IPS-15b (cell line): ENCODE data around the gene ZNF37A.
"Not testable (repeated sequence)": the region's sequence is repeated elsewhere in the genome, so short reads cannot be mapped to it uniquely, and the experiment has no call there.

Experiments used
- H3K27me3 ChIP-seq: one replicate; pipeline ENCODE4 v1.6.1; 2013; ENCODE audit warnings: low read length; ENCODE audit not compliant: control insufficient read depth, insufficient read depth
- H3K36me3 ChIP-seq: one replicate; pipeline ENCODE4 v1.6.1; 2013; ENCODE audit warnings: low read length; ENCODE audit not compliant: control insufficient read depth, insufficient read depth
- H3K4me1 ChIP-seq: one replicate; pipeline ENCODE4 v1.6.1; 2013; ENCODE audit warnings: mild to moderate bottlenecking, low read length; ENCODE audit not compliant: control insufficient read depth, insufficient read depth
- H3K4me3 ChIP-seq: one replicate; pipeline ENCODE4 v1.5.1; 2013; ENCODE audit warnings: low read depth, low read length
- H3K9ac ChIP-seq: one replicate; pipeline ENCODE4 v1.6.1; 2013; ENCODE audit warnings: low read depth, mild to moderate bottlenecking, low read length
- H3K9me3 ChIP-seq: one replicate; pipeline ENCODE4 v1.6.1; 2013; ENCODE audit warnings: mild to moderate bottlenecking, low read length; ENCODE audit not compliant: control insufficient read depth, insufficient read depth

Gene ZNF37A

GRCh38 chr10:38094927-38095574 lies 914 bp downstream of the ZNF37A start:
- Histone ChIP-seq H3K4me1 (no peaks in the 10 kb centered on the region), H3K27me3 (no peaks in the 10 kb centered on the region), H3K9ac (no peak overlapping the region)

DNA sequence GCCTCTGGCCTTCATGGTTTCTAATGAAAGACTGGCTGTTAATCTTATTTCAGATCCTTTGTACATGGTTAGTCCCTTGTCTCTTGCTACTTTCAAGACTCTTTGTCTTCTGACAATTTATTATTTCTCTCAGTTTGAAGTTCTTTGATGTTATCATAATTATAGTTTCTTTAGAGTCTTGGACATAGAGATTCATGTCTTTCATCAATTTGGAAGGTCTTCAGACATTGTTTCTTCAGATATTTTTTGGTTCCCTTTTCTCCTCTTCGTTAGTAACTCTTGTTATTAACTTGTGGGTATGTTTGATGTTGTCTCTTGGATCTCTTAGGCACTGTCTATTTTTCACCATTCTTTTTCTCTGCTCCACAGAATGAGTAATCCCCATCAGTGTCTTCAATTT lies 8.7 kb downstream of the ZNF37A start:
- H3K36me3 ChIP-seq = no peaks in the 10 kb centered on the region
- no peak overlapping the region for H3K9ac ChIP-seq
- no peaks in the 10 kb centered on the region for H3K9me3 ChIP-seq
- H3K27me3 ChIP-seq = no peaks in the 10 kb centered on the region
- no peaks in the 10 kb centered on the region for H3K4me1 ChIP-seq
- no peak overlapping the region for H3K4me3 ChIP-seq

More at GRCh38 chr10:38094927-38095574, 914 bp downstream of the ZNF37A start:
- Histone ChIP-seq H3K4me3 (peak overlapping the region; percentile 58), H3K36me3 (peaks cover 2% of the 10 kb centered on the region), H3K9me3 (peaks cover 6% of the 10 kb centered on the region)

DNA sequence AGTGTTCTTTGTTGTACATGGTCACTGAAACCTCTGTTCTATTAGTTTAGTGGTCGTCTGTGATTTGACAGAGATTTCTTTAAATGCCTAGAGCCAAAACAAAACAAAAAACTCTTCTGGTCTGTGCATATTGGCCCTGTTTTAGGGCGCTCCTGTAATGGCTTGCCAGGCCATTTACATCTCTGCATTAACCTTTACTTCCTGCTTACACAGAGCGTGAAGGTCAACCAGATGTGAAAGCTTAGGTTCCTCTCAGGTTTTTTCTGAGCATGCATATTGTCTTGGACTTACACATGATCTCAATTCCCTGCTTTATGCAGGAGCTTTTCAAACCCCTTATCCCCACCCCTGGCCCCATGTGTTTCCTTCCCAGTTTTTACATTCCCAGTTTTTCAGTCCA lies 9.6 kb downstream of the ZNF37A start:
- no peaks in the 10 kb centered on the region for H3K4me1 ChIP-seq
- H3K9ac ChIP-seq = no peak overlapping the region
- no peaks in the 10 kb centered on the region for H3K36me3 ChIP-seq
- no peaks in the 10 kb centered on the region for H3K9me3 ChIP-seq
- H3K4me3 ChIP-seq = no peak overlapping the region
- H3K27me3 ChIP-seq = no peaks in the 10 kb centered on the region

- Histone ChIP-seq H3K9me3 (peaks cover 4% of the 10 kb centered on the region), H3K4me1 (no peaks in the 10 kb centered on the region), H3K36me3 (no peaks in the 10 kb centered on the region), H3K9ac (no peak overlapping the region), H3K27me3 (no peaks in the 10 kb centered on the region), H3K4me3 (no peak overlapping the region)
Observed at GRCh38 chr10:38112159-38112558, 18.0 kb downstream of the ZNF37A start.

GRCh38 chr10:38118072-38118807 lies 24.1 kb downstream of the ZNF37A start:
- Histone ChIP-seq H3K9me3 (peaks cover 25% of the 10 kb centered on the region), H3K4me1 (no peaks in the 10 kb centered on the region), H3K36me3 (no peaks in the 10 kb centered on the region), H3K9ac (no peak overlapping the region), H3K27me3 (no peaks in the 10 kb centered on the region), H3K4me3 (no peak overlapping the region)

- Histone ChIP-seq H3K9ac (no peak overlapping the region), H3K4me1 (no peaks in the 10 kb centered on the region), H3K27me3 (no peaks in the 10 kb centered on the region), H3K36me3 (no peaks in the 10 kb centered on the region), H3K9me3 (peaks cover 21% of the 10 kb centered on the region), H3K4me3 (no peak overlapping the region)
Observed at GRCh38 chr10:38119038-38119437, 24.9 kb downstream of the ZNF37A start.

GRCh38 chr10:38127812-38128211 lies 33.7 kb downstream of the ZNF37A start:
- peaks cover 6% of the 10 kb centered on the region for H3K9me3 ChIP-seq
- no peak overlapping the region for H3K4me3 ChIP-seq

DNA sequence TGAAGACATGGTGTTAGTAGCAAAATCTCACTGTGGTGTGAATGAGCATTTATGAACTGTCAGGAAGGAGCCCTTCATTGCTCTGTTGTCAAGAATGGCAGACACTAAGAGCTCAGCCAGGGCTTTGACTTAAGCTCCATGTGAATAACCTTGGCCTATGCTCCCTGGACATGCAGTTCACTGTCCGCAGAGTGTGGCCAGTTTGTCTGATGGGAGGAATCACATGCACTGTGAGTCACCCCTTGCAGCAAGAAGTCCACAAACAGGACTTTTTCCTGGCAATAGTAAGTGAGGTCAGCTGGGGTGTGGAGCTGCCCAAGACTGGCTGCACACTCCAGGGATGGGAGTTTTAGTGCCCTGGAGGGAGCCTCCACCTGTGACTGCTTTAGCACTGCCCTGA lies 49.5 kb downstream of the ZNF37A start:
- Histone ChIP-seq H3K9me3 (peaks cover 29% of the 10 kb centered on the region), H3K36me3 (no peaks in the 10 kb centered on the region), H3K27me3 (no peaks in the 10 kb centered on the region), H3K9ac (no peak overlapping the region), H3K4me3 (no peak overlapping the region), H3K4me1 (no peaks in the 10 kb centered on the region)

More at GRCh38 chr10:38127812-38128211, 33.7 kb downstream of the ZNF37A start:
- Histone ChIP-seq H3K36me3 (no peaks in the 10 kb centered on the region), H3K4me1 (no peaks in the 10 kb centered on the region), H3K9ac (no peak overlapping the region), H3K27me3 (no peaks in the 10 kb centered on the region)

DNA sequence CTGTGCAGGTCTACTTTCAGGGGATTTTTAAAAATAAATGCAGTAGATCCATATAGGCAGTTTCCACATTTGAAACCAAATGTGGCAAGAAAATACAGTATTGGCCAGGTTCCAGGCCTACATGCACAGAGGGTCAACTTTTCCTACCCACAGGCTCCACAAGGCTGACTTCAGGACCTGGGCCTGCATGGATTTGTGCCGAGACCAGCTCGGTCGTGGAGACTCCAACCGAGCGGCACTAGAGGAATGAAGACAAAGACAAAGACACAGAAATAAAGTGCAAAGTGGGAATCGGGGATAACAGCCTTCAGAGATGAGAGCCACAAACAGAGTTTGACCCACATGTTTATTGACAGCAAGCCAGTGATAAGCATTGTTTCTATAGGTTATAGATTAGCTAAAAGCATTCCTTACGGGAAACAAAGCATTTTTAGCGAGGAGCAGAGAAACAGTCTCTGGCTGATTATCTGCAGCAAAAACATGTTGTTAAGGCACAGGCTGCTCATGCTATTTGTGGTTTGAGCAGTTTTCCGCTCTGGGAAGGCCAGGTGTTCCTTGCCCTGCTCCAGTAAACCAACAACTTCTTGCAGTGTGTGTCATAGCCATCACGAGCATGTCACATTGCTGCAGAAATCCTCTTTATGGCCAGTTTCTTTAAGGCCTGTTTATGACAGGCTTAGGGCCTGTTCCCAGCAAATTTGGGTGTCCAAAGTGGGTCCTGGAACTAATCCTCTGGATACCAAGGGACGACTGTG lies 52.6 kb downstream of the ZNF37A start:
- H3K9ac ChIP-seq = no peak overlapping the region
- H3K4me1 ChIP-seq = no peaks in the 10 kb centered on the region
- no peaks in the 10 kb centered on the region for H3K36me3 ChIP-seq
- no peak overlapping the region for H3K4me3 ChIP-seq
- H3K27me3 ChIP-seq = no peaks in the 10 kb centered on the region
- H3K9me3 ChIP-seq = peaks cover 23% of the 10 kb centered on the region

- Histone ChIP-seq H3K9me3 (peaks cover 18% of the 10 kb centered on the region), H3K36me3 (no peaks in the 10 kb centered on the region), H3K9ac (no peak overlapping the region)
Observed at GRCh38 chr10:38147686-38148085, 53.5 kb downstream of the ZNF37A start.

GRCh38 chr10:38150891-38151463 lies 56.8 kb downstream of the ZNF37A start:
- peaks cover 11% of the 10 kb centered on the region for H3K9me3 ChIP-seq
- H3K4me1 ChIP-seq = not testable (repeated sequence)

More at GRCh38 chr10:38147686-38148085, 53.5 kb downstream of the ZNF37A start:
- no peak overlapping the region for H3K4me3 ChIP-seq
- H3K27me3 ChIP-seq = no peaks in the 10 kb centered on the region
- H3K4me1 ChIP-seq = no peaks in the 10 kb centered on the region

More at GRCh38 chr10:38150891-38151463, 56.8 kb downstream of the ZNF37A start:
- not testable (repeated sequence) for H3K9ac ChIP-seq, H3K4me3 ChIP-seq, H3K27me3 ChIP-seq, H3K36me3 ChIP-seq
